NCI-H1092 treated with DMSO at 0.1 percent for 48 hours (cell line): ENCODE measurements around the gene IFRD2.
A peak's percentile ranks its signal among the peaks of the same experiment; 100 is the strongest.

Experiments
- DNase-seq: peaks from one replicate; lab custom pipeline; 2025; lab: John Stamatoyannopoulos, UW

The IFRD2 gene

GRCh38 chr3:50292159-50293078 is at the start of gene IFRD2:
Gene IFRD2 (minus strand): TSS chr3:50292429. CDS start chr3:50292274, 155 bp downstream.
- DNase-seq, result peak; percentile 94

- DNase-seq, result no peak
Observed at GRCh38 chr3:50341537-50341936, 49.3 kb upstream of the IFRD2 start.

- DNase-seq, result no peak
Observed at GRCh38 chr3:50340448-50341329, 48.5 kb upstream of the IFRD2 start, which contains the start of gene RASSF1. Gene RASSF1 (minus strand): TSS chr3:50340836. CDS start chr3:50340805, 31 bp downstream.

- no peak for DNase-seq
Observed at GRCh38 chr3:50340147-50340447, 47.9 kb upstream of the IFRD2 start.

GRCh38 chr3:50339485-50340146 is 47.4 kb upstream of the IFRD2 start:
- DNase-seq, result no peak

- DNase-seq, result no peak
Observed at GRCh38 chr3:50338965-50339364, 46.7 kb upstream of the IFRD2 start.

- DNase-seq, result peak; percentile 97
Observed at GRCh38 chr3:50337175-50337861, 45.1 kb upstream of the IFRD2 start.

GRCh38 chr3:50336452-50337174 is 44.4 kb upstream of the IFRD2 start:
- peak; percentile 1 for DNase-seq

- no peak for DNase-seq
Observed at GRCh38 chr3:50334339-50335075, 42.3 kb upstream of the IFRD2 start.

- no peak for DNase-seq
Observed at GRCh38 chr3:50333744-50334328, 41.6 kb upstream of the IFRD2 start.

GRCh38 chr3:50331364-50331907 is 39.2 kb upstream of the IFRD2 start:
- no peak for DNase-seq

- no peak for DNase-seq
Observed at GRCh38 chr3:50330330-50330729, 38.1 kb upstream of the IFRD2 start.

- peak; percentile 89 for DNase-seq
Observed at GRCh38 chr3:50327943-50328691, 35.9 kb upstream of the IFRD2 start, which contains the start of gene TUSC2. Gene TUSC2 (minus strand): TSS chr3:50328223. CDS start chr3:50328099, 124 bp downstream.

GRCh38 chr3:50327129-50327528 is 34.9 kb upstream of the IFRD2 start:
- no peak for DNase-seq

GRCh38 chr3:50326182-50326541 is 33.9 kb upstream of the IFRD2 start:
- no peak for DNase-seq

- DNase-seq, result no peak
Observed at GRCh38 chr3:50325497-50326181, 33.4 kb upstream of the IFRD2 start.

GRCh38 chr3:50325113-50325480 is 32.9 kb upstream of the IFRD2 start:
- DNase-seq, result no peak
